Thyroid gland (tissue), 4 donors: ENCODE results near the gene BCL2L11.

ENCODE experiments used
- CTCF ChIP-seq, 6 experiments: fragments of 200-600 bp in 3 of 6; fragments of 450-650 bp in 3 of 6; sonication (generic) in 3 of 6; IDR thresholded peaks; one replicate each; pipeline ENCODE4 v1.5.1; 2016 to 2019; ENCODE audit warnings: antibody characterized with exemption in 6 of 6, mild to moderate bottlenecking in 2 of 6, inconsistent platforms in 1 of 6, moderate library complexity in 1 of 6
- POLR2A ChIP-seq, 2 donors: fragments of 450-650 bp; IDR thresholded peaks; one replicate each; pipeline ENCODE4 v1.6.1; 2017; ENCODE audit warnings: antibody characterized with exemption in 2 of 2, mild to moderate bottlenecking in 2 of 2, moderate library complexity in 1 of 2

GRCh38 chr2:111162718-111163331 lies 42.1 kb downstream of the BCL2L11 start:
- TF ChIP-seq CTCF (IDR thresholded peaks at IDR 0.05), result no peak
- TF ChIP-seq POLR2A (IDR thresholded peaks at IDR 0.05), result no peak
